Activated CD8-positive, alpha-beta T cell treated with anti-CD3 and anti-CD28 coated beads for 36 hours (primary cell): ENCODE measurements around the gene PPP1R9A. TPM values are rescaled to one million over a fixed set of nuclear protein-coding genes. Genes with fewer than 3 reads are reported as not detected.

ENCODE experiments used
- ATAC-seq: fragments of 200-7000 bp; cut with Tn5 transposase; one replicate; pipeline ENCODE4 v1.10.0; 2021; ENCODE audit warnings: mild to moderate bottlenecking, moderate library complexity
- CTCF ChIA-PET: fragments of 350-600 bp; sonication (Branson Sonifier 250); formaldehyde crosslinking; loops from one replicate; lab custom pipeline; 2021; ENCODE audit warnings: antibody characterized with exemption; lab: Charles Lee
- POLR2A ChIA-PET: fragments of 350-600 bp; sonication (Branson Sonifier 250); formaldehyde crosslinking; loops from one replicate; lab custom pipeline; 2021; ENCODE audit warnings: antibody characterized with exemption; lab: Charles Lee
- DNase-seq: peaks from one replicate; pipeline ENCODE4 v3.0.0-alpha.2; 2020
- H3K27ac Mint-ChIP-seq: one replicate; pipeline ENCODE4 v1.8.0; 2021; ENCODE audit warnings: mild to moderate bottlenecking, mixed read lengths
- H3K27me3 Mint-ChIP-seq: one replicate; pipeline ENCODE4 v1.8.0; 2021; ENCODE audit warnings: mixed read lengths
- H3K36me3 Mint-ChIP-seq: one replicate; pipeline ENCODE4 v1.8.0; 2021; ENCODE audit warnings: low read depth, mixed read lengths
- H3K4me1 Mint-ChIP-seq: one replicate; pipeline ENCODE4 v1.8.0; 2021; ENCODE audit warnings: low read depth, mixed read lengths
- H3K4me3 Mint-ChIP-seq: one replicate; pipeline ENCODE4 v1.8.0; 2021; ENCODE audit warnings: mild to moderate bottlenecking, moderate library complexity, mixed read lengths
- H3K9me3 Mint-ChIP-seq: one replicate; pipeline ENCODE4 v1.8.0; 2021; ENCODE audit warnings: mixed read lengths
- intact Hi-C: fragments of 100-400 bp; cut with micrococcal nuclease; formaldehyde crosslinking; loops from one replicate; pipeline ENCODE4 v1.10.0; 2022
- total RNA-seq, 2 experiments: library from RNA; stranded (reverse); gene quantifications; one replicate each; pipeline ENCODE4 v1.2.3, GENCODE V29; 2021
- TF ChIP-seq, protein P1 (sequence below): fragments of 200-600 bp; IDR thresholded peaks from one replicate; pipeline ENCODE4 v1.8.0; 2022; ENCODE audit warnings: antibody characterized with exemption, mild to moderate bottlenecking

The PPP1R9A gene
- total RNA-seq, 2 experiments from 2014 or later: 0.05 to 0.13 TPM

DNA sequence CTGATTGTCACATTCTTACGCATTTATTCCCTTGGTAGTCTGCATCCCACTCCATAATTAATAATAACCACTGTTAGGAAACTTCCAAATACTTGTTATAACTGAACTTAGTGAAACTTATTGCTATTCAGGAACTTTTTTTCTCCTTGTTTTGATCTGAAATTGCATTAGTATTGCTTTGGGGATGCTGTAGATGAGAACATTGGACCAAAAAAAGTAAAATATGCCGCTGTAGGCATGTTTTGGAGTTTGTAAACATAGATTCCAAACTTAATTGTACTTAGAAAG lies 1.7 kb downstream of the PPP1R9A start:
- H3K4me1 Mint-ChIP-seq: no peaks in the 10 kb centered on the region
- TF ChIP-seq, protein P1, sequence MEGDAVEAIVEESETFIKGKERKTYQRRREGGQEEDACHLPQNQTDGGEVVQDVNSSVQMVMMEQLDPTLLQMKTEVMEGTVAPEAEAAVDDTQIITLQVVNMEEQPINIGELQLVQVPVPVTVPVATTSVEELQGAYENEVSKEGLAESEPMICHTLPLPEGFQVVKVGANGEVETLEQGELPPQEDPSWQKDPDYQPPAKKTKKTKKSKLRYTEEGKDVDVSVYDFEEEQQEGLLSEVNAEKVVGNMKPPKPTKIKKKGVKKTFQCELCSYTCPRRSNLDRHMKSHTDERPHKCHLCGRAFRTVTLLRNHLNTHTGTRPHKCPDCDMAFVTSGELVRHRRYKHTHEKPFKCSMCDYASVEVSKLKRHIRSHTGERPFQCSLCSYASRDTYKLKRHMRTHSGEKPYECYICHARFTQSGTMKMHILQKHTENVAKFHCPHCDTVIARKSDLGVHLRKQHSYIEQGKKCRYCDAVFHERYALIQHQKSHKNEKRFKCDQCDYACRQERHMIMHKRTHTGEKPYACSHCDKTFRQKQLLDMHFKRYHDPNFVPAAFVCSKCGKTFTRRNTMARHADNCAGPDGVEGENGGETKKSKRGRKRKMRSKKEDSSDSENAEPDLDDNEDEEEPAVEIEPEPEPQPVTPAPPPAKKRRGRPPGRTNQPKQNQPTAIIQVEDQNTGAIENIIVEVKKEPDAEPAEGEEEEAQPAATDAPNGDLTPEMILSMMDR: no peak
- H3K27ac Mint-ChIP-seq: no peak overlapping the region
- peaks cover 44% of the 10 kb centered on the region for H3K27me3 Mint-ChIP-seq
- intact Hi-C loops: no loop called here
- H3K9me3 Mint-ChIP-seq: no peaks in the 10 kb centered on the region
- no peak overlapping the region for H3K4me3 Mint-ChIP-seq
- ChIA-PET POLR2A (no interaction called here), CTCF (no interaction called here)
- H3K36me3 Mint-ChIP-seq: no peaks in the 10 kb centered on the region
- ATAC-seq: no peak
- no peak for DNase-seq

DNA sequence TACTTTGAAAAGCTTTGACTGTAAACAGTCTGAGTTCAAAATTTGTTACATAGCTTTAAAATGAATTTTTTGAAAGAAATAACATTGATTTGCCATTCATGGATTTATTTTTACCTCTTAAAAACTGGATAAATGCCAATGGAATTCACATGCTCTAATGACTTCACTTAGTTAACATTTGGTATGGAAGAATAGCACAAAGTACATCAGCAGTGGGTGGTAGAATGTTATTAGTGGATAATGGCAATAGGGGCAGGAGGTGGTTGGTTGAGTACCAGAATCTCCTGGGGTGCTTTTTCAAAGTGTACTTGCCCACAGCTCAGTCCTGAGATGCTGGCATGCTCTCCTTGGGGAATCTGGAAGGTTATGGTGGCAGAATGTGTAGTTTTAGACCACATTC lies 4.7 kb downstream of the PPP1R9A start:
- TF ChIP-seq, protein P1: no peak
- Mint-ChIP-seq H3K27ac (no peak overlapping the region), H3K9me3 (no peaks in the 10 kb centered on the region), H3K27me3 (peaks cover 36% of the 10 kb centered on the region), H3K36me3 (no peaks in the 10 kb centered on the region), H3K4me3 (no peak overlapping the region), H3K4me1 (no peaks in the 10 kb centered on the region)
- intact Hi-C loops: no loop called here
- CTCF ChIA-PET: no interaction called here
- DNase-seq (no peak), ATAC-seq (no peak)
- POLR2A ChIA-PET: no interaction called here

DNA sequence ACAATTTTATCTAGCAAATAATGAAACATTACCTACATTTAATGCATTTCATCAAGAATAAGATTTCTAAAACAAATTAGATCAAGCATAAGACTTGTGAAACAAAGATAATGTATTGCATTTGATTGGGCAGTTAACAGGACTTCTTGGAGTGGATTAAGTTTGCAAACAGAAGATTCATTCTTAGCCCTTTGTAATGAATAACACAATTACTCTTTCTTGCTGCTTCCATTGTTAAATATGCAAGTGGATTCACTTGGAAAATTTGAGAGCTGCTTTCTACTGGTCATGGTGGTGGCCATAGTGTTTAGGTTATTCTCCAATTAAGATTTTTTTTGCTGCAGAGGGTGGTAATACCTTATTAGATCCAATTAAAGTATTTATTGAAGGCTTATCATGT lies 6.0 kb downstream of the PPP1R9A start:
- CTCF ChIA-PET: no interaction called here
- TF ChIP-seq, protein P1: no peak
- no peaks in the 10 kb centered on the region for H3K9me3 Mint-ChIP-seq
- DNase-seq: no peak
- no peak overlapping the region for H3K27ac Mint-ChIP-seq
- H3K36me3 Mint-ChIP-seq: no peaks in the 10 kb centered on the region
- H3K4me3 Mint-ChIP-seq: no peak overlapping the region
- ATAC-seq: no peak
- H3K27me3 Mint-ChIP-seq: peaks cover 31% of the 10 kb centered on the region
- POLR2A ChIA-PET: no interaction called here
- H3K4me1 Mint-ChIP-seq: no peaks in the 10 kb centered on the region
- intact Hi-C loops: no loop called here

DNA sequence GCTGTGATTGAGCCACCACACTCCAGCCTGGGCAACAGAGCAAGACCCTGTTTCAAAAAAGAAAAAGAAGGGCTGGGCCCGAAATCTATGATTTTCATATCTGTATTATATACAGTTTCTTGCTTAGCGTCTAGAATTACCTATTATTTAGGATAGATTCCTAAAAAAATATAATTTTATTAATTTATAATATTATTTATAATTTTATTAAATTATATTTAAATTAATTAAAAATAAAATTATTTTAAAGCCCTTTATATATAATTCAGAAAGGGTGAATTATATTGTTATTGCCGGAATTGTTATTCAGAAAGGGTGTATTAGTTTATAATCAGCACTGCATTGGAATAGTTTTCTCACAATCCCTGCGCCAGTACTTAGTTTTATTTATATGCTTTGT lies 14.5 kb downstream of the PPP1R9A start:
- H3K9me3 Mint-ChIP-seq: no peaks in the 10 kb centered on the region
- H3K4me1 Mint-ChIP-seq: no peaks in the 10 kb centered on the region
- DNase-seq (no peak), ATAC-seq (no peak)
- peaks cover 2% of the 10 kb centered on the region for H3K27me3 Mint-ChIP-seq
- TF ChIP-seq, protein P1: no peak
- intact Hi-C loops: no loop called here
- ChIA-PET CTCF (no interaction called here), POLR2A (no interaction called here)
- H3K36me3 Mint-ChIP-seq: no peaks in the 10 kb centered on the region
- no peak overlapping the region for H3K4me3 Mint-ChIP-seq
- no peak overlapping the region for H3K27ac Mint-ChIP-seq

DNA sequence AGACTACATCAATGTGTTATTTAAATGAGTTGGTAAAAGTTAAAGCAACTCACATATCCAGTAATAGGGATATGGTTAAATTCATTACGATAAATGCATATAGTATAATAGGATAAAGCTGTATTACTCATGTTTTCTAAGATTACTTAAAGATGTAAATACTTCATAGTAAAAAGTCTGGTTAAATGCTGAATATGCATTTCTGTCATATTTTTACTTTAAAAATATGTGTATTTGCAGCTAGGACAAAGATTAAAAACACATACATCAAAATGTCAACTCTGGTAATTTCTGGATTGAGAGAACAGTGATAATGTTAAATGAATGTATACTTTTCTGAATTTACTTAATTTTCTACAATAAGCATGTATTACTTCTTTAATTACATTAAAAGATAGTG lies 15.1 kb downstream of the PPP1R9A start:
- Mint-ChIP-seq H3K27me3 (peaks cover 2% of the 10 kb centered on the region), H3K4me1 (no peaks in the 10 kb centered on the region), H3K4me3 (no peak overlapping the region), H3K27ac (no peak overlapping the region), H3K36me3 (no peaks in the 10 kb centered on the region), H3K9me3 (no peaks in the 10 kb centered on the region)
- intact Hi-C loops: no loop called here
- TF ChIP-seq, protein P1: no peak
- no peak for ATAC-seq
- CTCF ChIA-PET: no interaction called here
- POLR2A ChIA-PET: no interaction called here
- DNase-seq: no peak
